GM12891 (cell line): Measurements from ENCODE around the gene DECR2.

Source experiments
- PAX5 ChIP-seq: IDR thresholded peaks from 2 replicates; pipeline ENCODE4 v1.6.1; 2011; ENCODE audit warnings: low read length, moderate library complexity, mild to moderate bottlenecking; ENCODE audit not compliant: insufficient read depth, severe bottlenecking
- POLR2A ChIP-seq: IDR thresholded peaks from 2 replicates; pipeline ENCODE4 v1.6.1; 2011; ENCODE audit warnings: low read depth, low read length, control low read depth
- POLR2AphosphoS5 ChIP-seq: IDR thresholded peaks from 2 replicates; pipeline ENCODE4 v1.6.1; 2011; ENCODE audit warnings: low read depth, low read length, control low read depth
- SPI1 ChIP-seq: IDR thresholded peaks from 2 replicates; pipeline ENCODE4 v1.6.1; 2011; ENCODE audit warnings: low read depth, low read length, control low read depth
- TAF1 ChIP-seq: IDR thresholded peaks from 2 replicates; pipeline ENCODE4 v1.6.1; 2011; ENCODE audit warnings: low read depth, low read length, control low read depth

DNA sequence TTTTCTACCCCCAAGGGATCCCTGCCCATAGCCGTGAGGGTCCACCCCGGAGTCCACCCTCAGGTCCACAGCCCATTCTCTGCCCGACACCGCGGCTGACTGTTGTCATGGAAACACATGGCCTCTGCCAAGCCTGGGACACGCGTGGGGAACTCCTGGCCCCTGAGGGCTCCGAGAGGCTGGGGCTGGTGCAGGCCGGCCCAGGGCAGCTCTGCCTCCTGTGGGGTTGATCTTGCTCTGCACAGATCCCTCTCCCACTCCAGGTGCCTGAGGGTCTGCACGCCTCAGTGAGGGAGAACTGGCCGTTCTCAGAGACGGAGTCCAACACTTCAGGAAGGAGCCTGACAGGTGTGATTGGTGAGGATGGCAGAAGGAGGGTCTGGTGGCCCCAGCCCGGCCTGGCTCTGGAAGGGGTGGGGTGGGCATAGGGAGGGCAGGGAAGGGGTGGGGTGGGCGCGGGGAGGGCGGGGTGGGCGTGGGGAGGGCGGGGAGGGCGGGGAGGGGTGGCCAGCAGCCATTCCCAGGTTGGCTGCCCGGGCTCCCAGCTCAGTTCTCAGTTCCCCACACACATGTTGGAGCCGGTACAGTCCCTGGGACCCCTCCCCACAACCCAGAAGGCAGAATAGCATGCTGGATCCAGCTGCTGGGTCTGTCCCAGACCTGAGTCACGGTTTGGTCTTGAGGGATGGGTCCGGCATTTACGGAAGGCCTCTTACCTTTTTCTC lies 37.8 kb upstream of the DECR2 start:
- TF ChIP-seq POLR2A = no peak
- TF ChIP-seq POLR2AphosphoS5 = no peak
- TF ChIP-seq TAF1 = no peak
- TF ChIP-seq PAX5 = no peak
- no peak for TF ChIP-seq SPI1
